Uterus (tissue), 2 donors: ENCODE results near the gene CA6.

Source experiments
- POLR2A ChIP-seq, 2 donors: fragments of 450-650 bp; IDR thresholded peaks; one replicate each; pipeline ENCODE4 v1.6.1; 2016; ENCODE audit warnings: antibody characterized with exemption in 2 of 2, mild to moderate bottlenecking in 1 of 2, moderate library complexity in 1 of 2
- TF ChIP-seq, protein P1 (sequence below), 4 experiments: fragments of 200-600 bp in 2 of 4; fragments of 450-650 bp in 2 of 4; sonication (generic) in 2 of 4; IDR thresholded peaks; one replicate each; pipeline ENCODE4 v1.5.1; 2016 to 2019; ENCODE audit warnings: antibody characterized with exemption in 4 of 4, mild to moderate bottlenecking in 2 of 4, moderate library complexity in 1 of 4

DNA sequence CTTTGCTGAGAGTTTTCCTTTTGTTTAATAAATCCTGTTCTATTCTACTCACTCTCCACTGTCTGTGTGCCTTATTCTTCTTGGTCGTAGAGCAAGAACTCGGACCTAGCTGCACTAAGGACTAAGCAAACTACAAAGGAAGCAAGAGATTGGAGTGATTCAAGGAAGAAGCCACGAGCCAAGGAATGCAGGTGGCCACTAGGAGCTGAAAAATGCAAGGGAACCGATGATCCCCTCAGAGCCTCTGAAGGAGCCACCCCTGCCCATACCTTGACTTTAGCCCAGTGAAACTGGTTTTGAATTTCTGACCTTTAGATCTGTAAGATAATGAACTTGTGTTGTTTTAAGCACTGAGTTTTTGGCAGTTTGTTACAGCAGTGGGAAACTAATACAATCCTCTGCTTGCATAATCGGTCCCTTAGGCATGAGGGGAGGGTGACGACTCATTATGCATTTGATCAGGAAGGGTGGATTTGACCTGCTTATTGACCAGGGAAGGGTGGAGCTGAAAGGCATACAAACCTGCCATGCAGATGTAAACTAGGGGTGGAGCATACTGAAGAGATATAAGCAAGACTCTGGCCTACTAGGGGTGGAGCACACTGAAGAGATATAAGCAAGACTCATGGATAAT lies 6.2 kb upstream of the CA6 start:
- TF ChIP-seq, protein P1, sequence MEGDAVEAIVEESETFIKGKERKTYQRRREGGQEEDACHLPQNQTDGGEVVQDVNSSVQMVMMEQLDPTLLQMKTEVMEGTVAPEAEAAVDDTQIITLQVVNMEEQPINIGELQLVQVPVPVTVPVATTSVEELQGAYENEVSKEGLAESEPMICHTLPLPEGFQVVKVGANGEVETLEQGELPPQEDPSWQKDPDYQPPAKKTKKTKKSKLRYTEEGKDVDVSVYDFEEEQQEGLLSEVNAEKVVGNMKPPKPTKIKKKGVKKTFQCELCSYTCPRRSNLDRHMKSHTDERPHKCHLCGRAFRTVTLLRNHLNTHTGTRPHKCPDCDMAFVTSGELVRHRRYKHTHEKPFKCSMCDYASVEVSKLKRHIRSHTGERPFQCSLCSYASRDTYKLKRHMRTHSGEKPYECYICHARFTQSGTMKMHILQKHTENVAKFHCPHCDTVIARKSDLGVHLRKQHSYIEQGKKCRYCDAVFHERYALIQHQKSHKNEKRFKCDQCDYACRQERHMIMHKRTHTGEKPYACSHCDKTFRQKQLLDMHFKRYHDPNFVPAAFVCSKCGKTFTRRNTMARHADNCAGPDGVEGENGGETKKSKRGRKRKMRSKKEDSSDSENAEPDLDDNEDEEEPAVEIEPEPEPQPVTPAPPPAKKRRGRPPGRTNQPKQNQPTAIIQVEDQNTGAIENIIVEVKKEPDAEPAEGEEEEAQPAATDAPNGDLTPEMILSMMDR (IDR thresholded peaks at IDR 0.05) = no peak
- TF ChIP-seq POLR2A (IDR thresholded peaks at IDR 0.05) = no peak
